GM18873 (cell line): Measurements from ENCODE around the gene LRRC2.
"Not testable (repeated sequence)": the region's sequence is repeated elsewhere in the genome, so short reads cannot be mapped to it uniquely, and the experiment has no call there.

Experiments used
- ATAC-seq: cut with Tn5 transposase; IDR thresholded peaks from one replicate; pipeline ENCODE4 v1.9.1; 2021; ENCODE audit warnings: mild to moderate bottlenecking, moderate library complexity, moderate number of reproducible peaks; ENCODE audit not compliant: unreplicated experiment, low FRiP score

LRRC2 gene

DNA sequence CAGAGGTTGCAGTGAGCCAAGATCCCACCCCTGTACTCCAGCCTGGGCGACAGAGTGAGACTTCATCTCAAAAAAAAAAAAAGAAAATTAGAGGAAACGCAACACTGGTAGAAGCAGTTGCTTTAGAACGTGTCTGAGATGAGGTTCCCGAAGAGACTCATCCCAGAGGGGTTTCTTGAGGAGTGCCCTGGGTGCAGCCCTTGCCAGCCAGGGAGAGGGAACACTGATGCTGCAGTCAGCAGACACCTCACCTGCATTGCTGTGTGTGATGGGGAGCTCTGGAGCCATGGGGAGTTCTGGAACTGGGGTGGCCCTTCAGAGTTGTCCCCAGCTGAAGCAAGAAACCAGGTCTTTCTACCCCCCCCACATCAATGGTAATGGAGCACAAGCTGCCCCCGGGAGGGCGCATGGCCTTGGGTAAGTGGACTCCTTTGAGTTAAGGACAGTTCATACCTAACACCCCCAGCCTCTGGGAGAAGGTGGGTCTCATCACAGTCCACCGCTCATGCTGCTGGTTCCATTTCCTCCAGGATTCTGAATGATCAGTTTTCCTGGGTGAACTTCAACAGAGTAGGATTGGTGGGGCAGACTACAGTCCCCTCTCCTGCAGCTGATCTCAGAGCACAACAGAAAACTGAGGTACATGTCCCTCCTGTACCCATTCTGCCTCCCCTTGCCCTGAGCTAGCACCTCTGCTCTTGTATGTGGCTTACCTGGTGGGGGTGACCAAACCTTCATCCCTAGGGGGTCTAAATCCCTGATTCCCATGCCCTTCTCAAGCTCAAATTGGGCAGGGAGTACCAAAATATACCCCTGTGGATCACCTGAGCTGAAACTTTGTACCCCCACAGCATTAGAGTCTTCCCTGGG lies 18.7 kb upstream of the LRRC2 start:
- ATAC-seq = no peak

DNA sequence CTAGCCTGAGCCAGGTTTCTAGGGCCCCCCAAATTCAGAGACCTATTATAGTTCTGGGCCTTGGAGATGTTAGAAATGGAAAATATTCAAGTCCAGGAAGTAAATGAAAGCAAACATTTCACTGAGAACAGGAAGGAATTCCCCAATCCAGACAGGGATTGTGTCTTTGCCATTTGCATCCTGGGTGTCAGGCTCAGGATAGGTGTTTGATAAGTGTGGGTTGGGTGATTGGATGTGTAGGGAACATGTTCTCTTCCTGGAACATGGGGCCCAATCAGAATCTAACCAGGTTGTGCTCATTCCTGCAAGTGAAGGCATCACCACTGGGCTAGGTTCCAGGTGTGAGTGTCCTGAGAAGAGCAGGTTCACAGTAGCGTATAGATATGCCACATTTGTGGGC lies 14.6 kb upstream of the LRRC2 start:
- no peak for ATAC-seq

DNA sequence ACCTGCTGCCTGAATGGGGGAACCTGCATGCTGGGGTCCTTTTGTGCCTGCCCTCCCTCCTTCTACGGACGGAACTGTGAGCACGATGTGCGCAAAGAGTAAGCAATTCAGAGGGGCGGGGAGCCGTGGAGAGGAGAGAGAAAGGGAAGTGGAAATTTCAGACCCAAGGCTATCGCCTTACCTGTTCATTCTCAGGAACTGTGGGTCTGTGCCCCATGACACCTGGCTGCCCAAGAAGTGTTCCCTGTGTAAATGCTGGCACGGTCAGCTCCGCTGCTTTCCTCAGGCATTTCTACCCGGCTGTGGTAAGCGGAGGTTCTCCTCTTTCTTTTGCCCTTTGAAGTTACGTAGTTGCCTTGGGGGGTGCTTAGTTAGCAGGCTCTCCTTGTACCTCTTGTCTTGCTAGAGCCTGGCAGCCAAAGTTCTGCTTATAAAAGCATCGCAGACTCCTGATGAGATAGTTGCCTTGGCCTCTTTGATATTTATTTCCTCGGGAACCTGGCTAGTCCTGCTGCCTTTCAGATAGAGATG lies 13.7 kb upstream of the LRRC2 start:
- no peak for ATAC-seq

DNA sequence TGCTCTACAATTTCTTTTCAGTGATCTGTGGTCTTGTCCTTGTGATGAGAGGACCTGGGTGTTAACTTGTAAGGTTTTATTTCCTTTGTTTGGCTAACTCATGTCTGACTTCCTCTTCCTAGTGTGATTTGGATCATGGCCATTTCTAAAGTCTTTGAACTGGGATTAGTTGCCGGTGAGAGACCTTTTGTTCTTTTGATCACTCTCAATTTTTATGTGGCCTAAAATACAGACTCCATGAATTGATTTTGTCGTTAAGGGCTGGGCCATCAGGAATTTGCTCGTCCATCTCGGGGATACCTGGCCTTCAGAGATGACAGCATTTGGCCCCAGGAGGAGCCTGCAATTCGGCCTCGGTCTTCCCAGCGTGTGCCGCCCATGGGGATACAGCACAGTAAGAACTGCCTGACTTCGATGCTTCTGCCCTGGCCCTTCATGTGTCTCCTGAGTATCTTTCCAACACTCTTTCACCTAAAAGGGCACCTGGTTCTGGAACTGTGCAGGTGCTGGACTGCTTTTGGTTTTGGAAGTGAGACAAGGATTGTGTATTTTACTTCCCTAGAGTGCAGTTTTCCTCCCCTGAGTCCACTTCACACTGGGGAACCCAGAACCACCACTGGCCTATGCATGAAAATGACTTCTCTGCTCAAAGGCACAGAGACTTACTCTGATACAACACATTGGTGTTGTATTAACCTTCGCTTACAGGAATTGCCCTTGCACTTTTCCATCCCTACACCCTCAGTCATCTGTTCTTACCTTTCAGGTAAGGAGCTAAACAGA lies 13.1 kb upstream of the LRRC2 start:
- no peak for ATAC-seq

DNA sequence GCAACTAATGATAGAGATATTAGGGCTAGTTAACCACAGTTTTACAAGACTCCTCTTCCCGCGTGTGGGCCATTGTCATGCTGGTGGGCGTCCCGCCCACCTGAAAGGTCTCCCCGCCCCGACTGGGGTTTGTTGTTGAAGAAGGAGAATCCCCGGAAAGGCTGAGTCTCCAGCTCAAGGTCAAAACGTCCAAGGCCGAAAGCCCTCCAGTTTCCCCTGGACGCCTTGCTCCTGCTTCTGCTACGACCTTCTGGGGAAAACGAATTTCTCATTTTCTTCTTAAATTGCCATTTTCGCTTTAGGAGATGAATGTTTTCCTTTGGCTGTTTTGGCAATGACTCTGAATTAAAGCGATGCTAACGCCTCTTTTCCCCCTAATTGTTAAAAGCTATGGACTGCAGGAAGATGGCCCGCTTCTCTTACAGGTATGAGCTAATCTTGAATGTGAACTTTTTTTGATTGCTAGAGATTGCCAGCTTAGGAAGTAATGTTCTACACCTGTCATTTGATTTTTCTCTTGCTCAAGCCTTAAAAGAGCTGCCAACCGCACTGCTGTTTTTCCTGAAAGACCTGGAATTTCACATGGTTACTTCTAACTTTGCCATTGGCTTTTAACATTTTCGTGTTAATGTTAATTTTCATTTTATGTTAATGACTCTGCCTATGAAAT lies 11.6 kb upstream of the LRRC2 start:
- ATAC-seq = not testable (repeated sequence)

DNA sequence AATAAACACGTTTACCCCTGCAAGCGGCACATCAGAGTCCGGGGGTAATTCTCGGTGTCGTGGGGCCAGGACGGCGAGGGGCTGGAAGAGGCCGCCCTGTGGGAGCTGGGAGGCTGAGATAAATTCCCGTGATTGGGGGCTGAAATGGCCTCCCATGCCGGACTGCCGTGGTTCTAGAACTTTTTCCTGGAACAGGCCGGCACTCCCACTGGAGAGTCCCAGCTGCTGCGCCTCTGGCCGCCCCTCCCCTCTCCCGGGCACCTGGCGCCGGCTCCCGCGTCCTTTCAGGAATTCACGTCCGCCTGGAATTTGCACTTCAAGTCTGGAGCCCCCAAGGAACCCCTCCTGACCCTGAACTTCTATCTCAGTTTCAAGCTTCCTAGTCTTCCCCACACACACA lies 10.8 kb upstream of the LRRC2 start:
- no peak for ATAC-seq

DNA sequence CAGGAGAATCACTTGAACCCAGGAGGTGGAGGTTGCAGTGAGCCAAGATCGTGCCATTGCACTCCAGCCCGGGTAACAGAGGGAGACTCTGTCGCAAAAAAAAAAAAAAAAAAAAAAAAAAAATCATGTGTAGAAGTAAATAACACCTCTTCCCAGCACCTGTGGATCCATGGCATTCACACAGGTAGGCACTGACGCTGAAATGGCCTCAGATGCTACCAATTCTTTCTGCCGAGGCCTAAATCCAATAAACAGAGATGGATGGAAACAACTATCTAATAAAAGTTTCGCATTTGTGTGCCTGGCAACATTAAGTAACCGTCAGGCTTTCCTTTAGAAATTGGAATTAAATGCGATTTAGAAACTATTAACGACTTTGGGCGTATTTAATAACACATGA lies 10.3 kb upstream of the LRRC2 start:
- no peak for ATAC-seq

DNA sequence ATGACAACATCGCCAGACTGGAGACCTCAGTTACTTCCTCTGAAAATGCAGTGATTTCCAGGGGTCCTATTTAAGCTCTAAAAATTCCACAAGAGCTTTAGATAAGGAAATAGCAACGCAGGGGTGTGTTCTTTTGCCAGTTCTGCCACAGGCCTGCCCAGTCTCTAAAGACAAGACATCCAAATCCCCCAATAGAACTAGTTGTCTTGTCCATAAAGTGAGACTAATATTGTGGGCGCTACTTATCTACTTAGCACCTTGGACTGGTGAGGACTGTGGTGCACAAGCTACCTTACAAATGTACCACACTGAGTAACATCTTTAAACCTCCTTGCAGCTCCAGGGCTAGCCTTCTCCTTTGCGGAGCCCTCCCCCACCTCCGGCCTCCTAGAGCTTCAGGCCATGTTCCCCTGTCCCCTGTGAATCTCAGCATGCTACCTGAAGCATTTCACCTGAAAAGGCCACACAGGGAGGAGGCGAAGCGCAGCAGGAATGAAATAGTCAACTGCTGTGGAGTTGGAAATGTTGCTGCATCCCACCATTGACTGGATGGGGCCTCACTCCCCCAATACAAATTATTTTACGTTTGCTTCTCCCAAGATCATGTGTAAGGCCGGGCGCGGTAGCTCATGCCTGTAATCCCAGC lies 9.6 kb upstream of the LRRC2 start:
- ATAC-seq = no peak

DNA sequence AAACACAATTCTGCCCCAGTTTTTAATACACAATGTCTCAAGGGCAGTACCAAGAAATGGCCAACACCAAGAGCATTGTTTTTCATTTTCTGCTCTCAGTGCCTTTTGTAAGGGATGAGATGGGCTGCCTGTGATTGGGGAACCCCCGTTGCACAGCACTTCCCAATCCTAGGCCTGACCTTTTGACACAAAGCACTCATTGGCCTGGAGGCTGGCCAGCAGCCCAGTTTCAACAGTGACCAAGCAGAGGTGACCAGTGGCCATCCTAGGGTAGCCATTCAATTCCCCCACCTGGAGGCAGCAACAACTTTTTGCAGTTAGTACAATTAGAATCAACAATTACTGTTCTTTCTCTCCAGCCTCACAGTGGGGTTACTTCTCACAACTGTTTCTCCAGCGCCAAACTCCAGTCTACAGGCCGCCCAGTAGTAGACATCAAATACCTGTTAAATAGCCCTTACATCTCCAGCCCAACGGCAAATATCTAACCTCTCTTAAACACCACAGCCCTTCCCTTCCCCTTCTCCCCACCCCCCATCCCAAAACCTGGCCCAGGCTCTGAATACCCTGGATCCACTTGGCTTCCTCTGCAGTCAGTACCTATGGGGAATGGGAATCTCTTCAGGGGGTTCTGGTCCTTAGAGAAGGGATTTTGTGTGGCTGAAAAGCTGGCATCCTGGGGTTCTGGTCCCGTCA lies 8.9 kb upstream of the LRRC2 start:
- ATAC-seq = no peak

DNA sequence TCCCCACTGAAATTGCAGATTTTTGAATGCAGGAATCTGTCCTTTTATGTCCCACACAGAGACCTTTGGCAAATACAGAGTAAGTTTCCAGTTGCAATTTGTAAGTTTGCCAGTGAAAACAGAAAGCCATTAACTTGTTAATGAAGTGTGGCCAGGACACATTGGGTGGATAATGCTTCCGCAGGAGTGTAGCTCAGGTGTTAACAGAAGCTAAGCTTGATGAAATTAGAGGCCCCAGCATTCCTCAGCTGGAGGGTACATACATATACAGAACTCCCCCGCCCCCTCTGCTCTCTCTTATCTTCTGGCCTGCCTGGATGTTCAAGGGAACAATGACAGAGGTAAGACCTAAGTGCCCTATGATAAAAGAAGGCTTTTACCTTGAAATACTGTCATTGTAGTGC lies 8.1 kb upstream of the LRRC2 start:
- ATAC-seq = no peak

DNA sequence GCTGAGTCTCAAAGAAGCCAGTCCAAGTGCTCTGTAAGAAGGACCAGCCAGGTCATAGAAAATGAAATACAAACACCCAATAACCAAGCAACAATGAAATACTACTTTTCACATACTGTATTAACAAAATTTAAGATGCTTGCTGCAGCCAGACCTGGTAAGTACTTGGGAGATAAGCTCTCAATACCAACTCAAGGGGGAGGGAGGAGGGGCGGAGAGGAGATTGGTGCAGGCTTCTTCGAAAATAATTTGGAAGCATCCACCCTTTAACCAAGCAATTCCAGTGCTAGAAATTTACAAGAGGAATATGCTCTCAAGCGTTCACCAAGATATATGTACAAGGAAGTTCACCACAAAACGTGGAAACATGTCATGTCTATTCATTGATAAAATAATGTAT lies 7.6 kb upstream of the LRRC2 start:
- no peak for ATAC-seq

DNA sequence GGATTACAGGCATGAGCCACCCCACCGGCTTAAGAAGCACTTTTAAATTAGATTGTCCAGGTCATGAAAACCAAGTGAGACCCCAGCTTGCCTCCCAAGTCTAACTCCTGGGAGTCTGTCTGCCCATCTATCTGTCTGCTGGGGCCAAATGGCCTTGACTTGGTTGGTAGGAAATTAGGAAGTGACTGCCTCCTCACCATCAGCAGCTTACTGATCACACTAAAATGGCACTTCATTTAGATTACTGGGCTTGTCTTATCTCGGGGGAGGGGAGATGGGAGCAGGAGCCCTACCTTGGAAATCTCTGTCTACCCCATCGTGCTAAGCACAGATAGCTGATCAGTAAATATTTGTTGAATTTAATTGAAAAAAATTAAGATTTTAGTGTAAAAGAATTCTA lies 5.6 kb upstream of the LRRC2 start:
- ATAC-seq = no peak

DNA sequence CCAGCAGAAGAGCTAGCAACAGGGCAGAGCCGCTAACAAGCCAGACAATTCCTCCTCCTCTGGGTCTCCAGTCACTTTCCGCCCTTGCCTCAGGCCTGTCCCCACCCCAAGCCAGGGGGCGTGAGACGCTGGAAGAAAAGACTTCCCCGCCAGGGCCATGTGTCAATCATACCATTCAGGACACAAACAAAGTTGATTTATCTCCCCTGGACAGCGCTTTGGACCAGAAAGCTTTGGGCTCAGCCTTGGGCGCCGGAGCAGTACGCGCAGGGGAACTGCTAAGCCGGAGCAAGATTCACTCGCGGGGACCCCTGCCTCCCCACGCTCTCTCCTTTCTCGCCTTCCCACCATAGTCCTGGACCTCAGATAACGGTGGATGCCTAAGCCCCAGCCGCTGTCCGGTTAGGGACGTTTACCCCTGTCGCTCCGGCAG lies 479 bp downstream of the LRRC2 start:
- no peak for ATAC-seq

DNA sequence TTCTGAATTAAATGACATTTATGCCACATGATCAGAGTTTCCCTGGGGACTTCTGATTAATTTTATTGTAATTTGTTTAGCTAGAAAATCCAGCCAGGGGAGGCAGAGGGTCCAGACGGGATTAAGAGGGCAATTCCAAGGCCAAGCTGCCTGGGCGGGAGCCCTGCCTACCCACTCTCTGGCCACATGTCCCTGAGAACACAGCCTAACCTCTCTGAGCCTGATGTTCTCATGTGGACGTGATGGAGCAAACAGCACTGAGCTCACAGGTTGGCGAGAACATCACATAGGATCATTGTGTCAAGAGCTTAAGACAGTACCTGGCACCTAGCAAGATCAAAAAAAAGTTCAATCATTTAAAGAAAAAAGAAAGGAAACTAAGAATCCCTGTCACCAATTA lies 1.0 kb downstream of the LRRC2 start:
- no peak for ATAC-seq

DNA sequence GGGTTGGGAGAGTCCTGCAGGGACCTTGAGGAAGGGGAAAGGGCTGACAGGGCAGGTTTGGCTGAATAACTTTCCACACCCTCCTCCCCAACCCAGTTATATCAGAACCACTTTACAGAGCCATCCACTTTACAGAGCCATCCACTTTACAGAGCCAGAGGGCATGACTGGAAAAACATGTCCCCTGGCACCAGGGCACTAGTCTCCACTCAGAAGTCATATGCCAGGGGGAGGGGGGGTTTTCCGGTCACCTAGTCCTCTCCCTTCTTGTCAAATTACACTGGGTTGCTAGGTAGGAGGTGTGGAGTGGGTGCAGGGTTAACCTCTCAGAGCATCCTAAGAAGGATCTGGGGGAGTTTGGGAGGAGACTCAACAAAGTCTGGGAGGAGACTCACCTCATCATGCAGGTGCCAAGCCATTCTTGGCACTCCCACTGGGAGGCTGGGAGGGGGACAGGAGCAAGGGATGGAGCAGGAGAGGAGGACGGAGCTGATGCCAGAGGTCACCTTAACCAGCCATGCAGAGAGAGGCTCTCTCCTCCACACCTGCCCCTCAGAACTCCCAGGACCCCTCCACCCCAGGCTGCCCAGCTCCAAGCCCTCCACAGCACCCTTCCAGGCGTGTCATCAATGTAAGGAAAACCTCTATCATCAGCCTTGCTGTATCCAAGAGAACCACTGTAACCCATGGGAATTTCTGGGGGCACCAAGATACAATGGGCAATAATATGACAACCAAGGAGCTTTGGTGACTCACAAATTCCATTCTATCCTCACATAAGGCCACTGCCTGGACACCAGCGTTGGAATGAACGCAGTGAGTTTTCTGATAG lies 1.7 kb downstream of the LRRC2 start:
- ATAC-seq = no peak

DNA sequence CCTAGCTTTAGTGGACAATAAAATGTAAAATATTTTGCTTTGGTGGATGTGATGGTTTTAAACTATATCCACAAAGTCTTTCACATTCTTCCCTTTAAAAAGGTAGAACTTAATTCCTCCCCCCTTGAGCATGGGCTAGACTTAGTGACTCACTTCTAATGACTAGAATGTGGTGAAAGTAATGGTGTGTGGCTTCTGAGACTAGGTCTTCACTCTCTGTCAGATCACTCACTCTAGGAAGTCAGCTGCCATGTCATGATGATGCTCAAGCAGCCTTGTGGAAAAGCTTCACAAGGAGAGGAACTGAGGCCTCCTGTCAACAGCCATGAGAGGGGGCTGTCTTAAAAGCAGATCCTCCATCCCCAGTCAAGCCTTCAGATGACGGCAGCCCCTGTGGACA lies 4.2 kb downstream of the LRRC2 start:
- ATAC-seq = no peak

DNA sequence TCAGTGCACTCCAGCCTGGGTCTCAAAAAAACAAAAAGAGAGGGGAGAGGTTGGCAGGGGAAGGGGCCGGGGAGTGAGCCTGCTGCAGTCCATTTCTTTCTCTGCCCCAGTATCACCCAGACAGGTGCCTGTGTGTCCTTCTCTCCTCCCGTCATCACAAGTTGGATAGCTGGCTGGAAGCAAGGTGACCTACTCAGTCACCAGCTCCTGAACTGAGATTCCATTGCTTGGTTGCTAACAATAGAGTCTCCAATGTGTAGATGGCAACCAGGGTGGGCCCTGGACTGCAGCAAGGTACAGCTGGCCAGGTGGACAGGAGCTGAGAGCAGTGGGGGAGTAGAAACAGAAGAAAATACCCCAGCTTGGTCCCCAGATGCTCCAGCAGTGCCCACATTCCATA lies 4.6 kb downstream of the LRRC2 start:
- ATAC-seq = no peak

DNA sequence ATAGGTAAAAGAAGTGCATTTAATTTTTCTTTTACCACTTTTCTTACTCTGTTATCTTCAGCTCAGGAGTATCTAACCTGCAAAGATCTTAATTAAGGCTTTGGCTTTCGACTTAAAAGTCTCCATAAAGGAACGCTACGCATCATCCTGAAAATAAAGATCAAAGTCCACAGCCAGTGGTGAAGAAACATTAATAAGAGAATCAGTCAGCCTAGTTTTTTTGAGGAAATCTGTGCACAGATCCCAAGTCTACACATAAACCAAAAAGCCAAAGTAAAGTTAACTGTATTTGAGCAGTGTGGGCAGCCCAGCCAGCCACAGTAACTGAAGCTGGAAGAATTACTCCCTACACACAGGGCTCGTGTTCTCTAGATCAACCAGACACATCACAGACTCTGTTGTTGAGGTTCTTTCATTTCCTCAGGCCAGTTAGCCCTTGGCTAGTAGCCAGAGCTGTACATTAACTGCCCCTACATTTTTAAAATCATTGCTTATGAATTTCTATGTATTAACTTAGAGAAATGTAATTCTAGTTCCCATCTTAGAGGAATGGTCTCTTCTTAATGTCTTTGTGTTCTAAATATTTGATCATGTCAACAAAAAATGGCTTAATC lies 6.9 kb downstream of the LRRC2 start:
- ATAC-seq = no peak
